Bronchial epithelial cell (primary cell): ENCODE measurements around the gene C13orf46. TPM values are rescaled to one million over a fixed set of nuclear protein-coding genes. Genes with fewer than 3 reads are reported as not detected.

Experiments
- DNase-seq: peaks from one replicate; pipeline ENCODE4 v3.0.0-alpha.2; 2010; ENCODE audit warnings: low read depth
- FAIRE-seq: peaks from 2 replicates; lab custom pipeline; 2011; peaks lifted over from hg19 to GRCh38; lab: Jason Lieb, UNC
- H3K27me3 ChIP-seq: 2 replicates; pipeline ENCODE4 v1.5.1; 2011; ENCODE audit warnings: low read length; ENCODE audit not compliant: control insufficient read depth, insufficient read depth
- H3K36me3 ChIP-seq: 2 replicates; pipeline ENCODE4 v1.5.1; 2011; ENCODE audit warnings: low read length; ENCODE audit not compliant: control insufficient read depth, insufficient read depth
- H3K4me3 ChIP-seq: 2 replicates; pipeline ENCODE4 v1.5.1; 2011; ENCODE audit warnings: mild to moderate bottlenecking, low read depth, low read length, control low read depth
- CTCF ChIP-seq: IDR thresholded peaks from 2 replicates; pipeline ENCODE4 v1.5.1; 2011; ENCODE audit warnings: mild to moderate bottlenecking, moderate library complexity, low read length, control low read depth, inconsistent platforms; ENCODE audit not compliant: insufficient read depth, severe bottlenecking
- total RNA-seq: library from RNA; depleted of rRNA; stranded (reverse); fragments of >200 nt; gene quantifications from 2 replicates; pipeline ENCODE4 v1.2.1, GENCODE V29; 2014

C13orf46 gene
- total RNA-seq, 1 donor from 2014 or later = not detected

GRCh38 chr13:114019367-114019766 is 45.5 kb upstream of the C13orf46 start:
- Histone ChIP-seq H3K36me3 (no peaks in the 10 kb centered on the region), H3K4me3 (no peak overlapping the region), H3K27me3 (no peaks in the 10 kb centered on the region)
- no peak for TF ChIP-seq CTCF
- DNase-seq (no peak), FAIRE-seq (no peak)

DNA sequence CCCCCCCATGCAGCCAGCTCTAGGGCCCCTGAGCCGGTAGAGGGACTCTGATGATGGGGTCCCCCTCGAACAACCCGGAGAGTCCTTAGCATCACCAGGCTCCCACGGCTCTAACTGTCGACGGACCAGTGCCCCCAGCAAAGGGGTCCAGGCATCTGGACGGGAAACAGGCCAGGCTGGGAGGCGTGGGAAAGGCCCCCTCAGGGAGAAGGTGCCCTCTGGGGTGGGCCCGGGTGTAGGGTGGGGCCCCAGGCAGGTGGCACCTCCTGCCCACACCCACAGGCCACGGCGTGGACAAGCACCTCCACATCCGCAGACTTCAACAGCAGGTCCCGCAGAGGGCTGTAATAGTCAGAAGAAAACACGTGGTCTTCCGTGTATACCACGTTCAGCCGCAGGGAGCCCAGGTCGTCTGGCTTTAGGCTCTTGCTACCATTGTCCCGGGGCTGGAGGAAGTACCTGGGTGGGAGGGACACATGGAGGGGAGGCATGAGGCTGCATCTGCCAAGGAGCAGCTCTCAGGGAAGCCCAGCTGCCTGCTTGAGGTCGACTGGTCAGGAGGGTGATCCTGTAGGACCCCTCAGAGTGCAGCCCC is 44.7 kb upstream of the C13orf46 start:
- DNase-seq = no peak
- no peaks in the 10 kb centered on the region for H3K27me3 ChIP-seq
- no peaks in the 10 kb centered on the region for H3K36me3 ChIP-seq
- no peak for TF ChIP-seq CTCF
- no peak for FAIRE-seq
- no peak overlapping the region for H3K4me3 ChIP-seq

- DNase-seq (no peak), FAIRE-seq (no peak)
- Histone ChIP-seq H3K27me3 (no peaks in the 10 kb centered on the region), H3K36me3 (no peaks in the 10 kb centered on the region), H3K4me3 (no peak overlapping the region)
- TF ChIP-seq CTCF = no peak
Observed at GRCh38 chr13:114017966-114018365, 44.1 kb upstream of the C13orf46 start.

DNA sequence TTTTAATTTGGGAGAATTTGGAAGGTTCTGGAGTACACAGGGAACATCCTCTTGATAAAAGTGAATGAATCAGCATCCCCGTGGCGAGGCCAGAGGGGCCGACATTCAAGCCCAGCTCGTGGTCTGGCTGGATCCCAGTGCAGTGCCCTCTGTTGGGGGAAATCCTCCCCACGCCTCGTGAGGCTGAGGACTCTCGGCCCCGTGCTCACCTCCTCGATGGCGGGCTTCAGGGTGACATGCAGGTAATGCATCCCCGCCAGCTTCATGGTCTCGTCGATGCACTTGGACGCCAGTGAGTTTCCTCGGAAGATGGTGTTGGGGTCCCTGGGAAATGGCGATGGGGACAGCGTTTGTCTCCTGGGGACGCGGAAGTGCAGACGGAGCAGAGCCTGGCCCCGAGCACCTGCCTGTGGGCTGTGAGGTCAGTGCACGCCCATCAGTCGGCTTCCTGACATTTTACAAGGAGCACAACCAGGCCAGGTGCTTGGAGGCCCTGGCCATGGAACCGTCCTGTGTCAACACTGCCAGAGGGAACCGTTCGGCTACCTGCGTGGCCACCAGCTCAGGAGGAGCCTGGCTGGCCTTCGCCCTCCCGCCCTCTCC is 43.3 kb upstream of the C13orf46 start:
- TF ChIP-seq CTCF = no peak
- no peak for FAIRE-seq
- Histone ChIP-seq H3K4me3 (no peak overlapping the region), H3K27me3 (no peaks in the 10 kb centered on the region), H3K36me3 (no peaks in the 10 kb centered on the region)
- DNase-seq = no peak

DNA sequence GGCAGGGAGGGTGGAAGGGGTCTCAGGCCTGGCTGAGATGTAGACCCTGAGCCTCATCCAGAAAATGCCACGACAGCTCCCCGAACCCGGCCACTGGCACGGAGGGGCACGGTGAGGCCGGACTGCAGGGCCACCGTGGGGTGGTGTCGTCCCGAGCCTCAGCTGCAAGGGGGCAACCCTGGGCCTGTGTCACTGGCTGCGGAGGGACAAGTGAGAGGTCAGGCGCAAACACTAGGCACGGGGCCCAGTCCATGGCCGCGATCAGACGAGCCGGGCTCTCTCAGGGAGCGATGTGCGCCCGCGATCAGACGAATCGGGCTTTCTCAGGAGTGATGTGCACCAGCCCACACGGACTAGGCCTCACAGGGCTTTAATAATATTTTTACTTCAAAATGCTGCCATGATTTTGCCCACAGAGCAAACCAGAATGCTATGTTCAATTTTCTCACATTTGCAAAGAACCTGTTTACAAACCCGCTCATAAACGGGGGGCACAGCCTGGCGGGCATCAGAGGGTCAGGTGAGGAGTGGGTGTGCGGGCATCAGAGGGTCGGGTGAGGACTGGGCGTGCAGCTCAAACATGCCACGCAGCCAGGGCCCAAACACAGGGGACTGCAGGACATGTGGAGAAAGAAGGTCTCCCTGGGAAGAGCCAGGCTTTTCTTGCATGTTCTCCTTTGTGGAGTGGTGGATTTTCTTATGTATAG is 42.6 kb upstream of the C13orf46 start:
- Histone ChIP-seq H3K27me3 (no peaks in the 10 kb centered on the region), H3K4me3 (no peak overlapping the region), H3K36me3 (no peaks in the 10 kb centered on the region)
- DNase-seq = no peak
- no peak for FAIRE-seq
- no peak for TF ChIP-seq CTCF
